Esophagus muscularis mucosa (tissue), 4 donors: Measurements from ENCODE around the gene SETD2. TPM values are rescaled to one million over a fixed set of nuclear protein-coding genes. Genes with fewer than 3 reads are reported as not detected.

Experiments used
- DNase-seq: peaks from one replicate; pipeline ENCODE4 v3.0.0-alpha.2; 2017; ENCODE audit errors: extremely low spot score
- H3K27ac ChIP-seq, 4 donors: fragments of 200-600 bp; sonication (generic); replicated peaks in 1 of 4; 1 replicate in 3 of 4; 2 replicates in 1 of 4; pipeline ENCODE4 v1.5.1; 2016 to 2019; ENCODE audit warnings: mild to moderate bottlenecking in 1 of 4
- H3K27me3 ChIP-seq, 4 donors: fragments of 200-600 bp; sonication (generic); one replicate each; pipeline versions ENCODE4 v1.5.1 to v1.6.0; 2016 to 2019
- H3K36me3 ChIP-seq, 4 donors: fragments of 200-600 bp; sonication (generic); one replicate each; pipeline ENCODE4 v1.5.1; 2016 to 2019
- H3K4me1 ChIP-seq, 4 donors: fragments of 200-600 bp; sonication (generic); one replicate each; pipeline ENCODE4 v1.5.1; 2016 to 2019
- H3K4me3 ChIP-seq, 4 donors: fragments of 200-600 bp; sonication (generic); 1 replicate in 2 of 4; 2 replicates in 2 of 4; pipeline ENCODE4 v1.5.1; 2016 to 2019; ENCODE audit warnings: mild to moderate bottlenecking in 4 of 4, moderate library complexity in 1 of 4
- H3K9me3 ChIP-seq, 4 donors: fragments of 200-600 bp; sonication (generic); 1 replicate in 3 of 4; 2 replicates in 1 of 4; pipeline ENCODE4 v1.5.1; 2016 to 2019
- CTCF ChIP-seq, 3 experiments: fragments of 200-600 bp in 2 of 3; fragments of 450-650 bp in 1 of 3; sonication (generic) in 2 of 3; IDR thresholded peaks; one replicate each; pipeline ENCODE4 v1.5.1; 2017 to 2019; ENCODE audit warnings: antibody characterized with exemption in 3 of 3, mild to moderate bottlenecking in 2 of 3, moderate library complexity in 1 of 3
- EP300 ChIP-seq: sonication (generic); formaldehyde crosslinking; IDR thresholded peaks from one replicate; pipeline ENCODE4 v1.6.1; 2017; ENCODE audit warnings: antibody characterized with exemption
- POLR2A ChIP-seq: fragments of 450-650 bp; IDR thresholded peaks from one replicate; pipeline ENCODE4 v1.6.1; 2017; ENCODE audit warnings: antibody characterized with exemption, moderate library complexity, mild to moderate bottlenecking, low read depth
- POLR2AphosphoS5 ChIP-seq, 2 donors: sonication (generic); formaldehyde crosslinking; IDR thresholded peaks; one replicate each; pipeline ENCODE4 v1.6.1; 2017; ENCODE audit warnings: antibody characterized with exemption in 2 of 2
- WGBS: methylation state at CpG from one replicate; pipeline ENCODE4 v1.1.5; 2018; 5-methylcytosine and 5-hydroxymethylcytosine counted together
- intact Hi-C: fragments of 100-400 bp; cut with DNase I; formaldehyde crosslinking; loops from one replicate; pipeline ENCODE4 v1.15.1; 2023
- total RNA-seq, 4 donors: library from RNA; depleted of rRNA; stranded (reverse); fragments of >200 nt; gene quantifications; one replicate each; pipeline versions ENCODE4 v1.1.0 to v1.2.1, GENCODE V29; 2016

The SETD2 gene
- total RNA-seq, 4 donors from 2014 or later, result 52.2 to 66.4 (median 56.8) TPM

- Histone ChIP-seq H3K27ac (no peak overlapping the region), H3K4me1 (peaks cover 12 to 15% (median 15%) of the 10 kb centered on the region in 4 donors), H3K36me3 (peaks cover 20 to 70% (median 60%) of the 10 kb centered on the region in 4 donors), H3K4me3 (no peak overlapping the region), H3K27me3 (no peaks in the 10 kb centered on the region), H3K9me3 (no peaks in the 10 kb centered on the region)
- intact Hi-C loops, result no loop called here
- TF ChIP-seq POLR2AphosphoS5 (IDR thresholded peaks at IDR 0.05), result no peak
- TF ChIP-seq POLR2A, result no peak
- TF ChIP-seq EP300, result no peak
- TF ChIP-seq CTCF (IDR thresholded peaks at IDR 0.05), result no peak
- no peak for DNase-seq
- WGBS, result 85% methylated on average over 29 of the region's 32 CpGs
These were observed 158.4 kb downstream of the SETD2 start for GRCh38 chr3:47005212-47006144.

GRCh38 chr3:47004369-47005211 is 159.3 kb downstream of the SETD2 start:
- no peak for DNase-seq
- H3K9me3 ChIP-seq, result no peaks in the 10 kb centered on the region
- H3K4me1 ChIP-seq, result peaks cover 6 to 7% (median 6%) of the 10 kb centered on the region in 4 donors
- WGBS, result 93% methylated on average over 13 of the region's 17 CpGs
- H3K36me3 ChIP-seq, result peaks cover 20 to 79% (median 69%) of the 10 kb centered on the region in 4 donors
- TF ChIP-seq POLR2AphosphoS5 (IDR thresholded peaks at IDR 0.05) (no peak), CTCF (IDR thresholded peaks at IDR 0.05) (no peak), POLR2A (no peak), EP300 (no peak)
- H3K4me3 ChIP-seq, result no peak overlapping the region
- intact Hi-C loops, result no loop called here
- no peaks in the 10 kb centered on the region for H3K27me3 ChIP-seq
- no peak overlapping the region for H3K27ac ChIP-seq

GRCh38 chr3:47003461-47004368 is 160.2 kb downstream of the SETD2 start:
- H3K9me3 ChIP-seq, result no peaks in the 10 kb centered on the region
- H3K4me3 ChIP-seq, result no peak overlapping the region
- H3K4me1 ChIP-seq, result peaks cover 1 to 5% (median 2%) of the 10 kb centered on the region in 4 donors
- no peaks in the 10 kb centered on the region for H3K27me3 ChIP-seq
- intact Hi-C loops, result no loop called here
- 95% methylated on average over 26 of the region's 27 CpGs for WGBS
- no peak overlapping the region for H3K27ac ChIP-seq
- no peak for DNase-seq
- no peak for TF ChIP-seq CTCF (IDR thresholded peaks at IDR 0.05)
- TF ChIP-seq POLR2AphosphoS5 (IDR thresholded peaks at IDR 0.05), result no peak
- no peak for TF ChIP-seq EP300
- peaks cover 20 to 87% (median 75%) of the 10 kb centered on the region in 4 donors for H3K36me3 ChIP-seq

GRCh38 chr3:47003056-47003410 is 160.9 kb downstream of the SETD2 start:
- Histone ChIP-seq H3K9me3 (no peaks in the 10 kb centered on the region), H3K27me3 (no peaks in the 10 kb centered on the region), H3K36me3 (peaks cover 20 to 92% (median 79%) of the 10 kb centered on the region in 4 donors), H3K27ac (no peak overlapping the region), H3K4me1 (peaks cover 0 to 10% (median 7%) of the 10 kb centered on the region in 4 donors), H3K4me3 (no peak overlapping the region)
- intact Hi-C loops, result no loop called here
- TF ChIP-seq CTCF (IDR thresholded peaks at IDR 0.05) (no peak), POLR2A (no peak), EP300 (no peak), POLR2AphosphoS5 (IDR thresholded peaks at IDR 0.05) (no peak)
- 100% methylated on average over 2 of the region's 10 CpGs for WGBS
- DNase-seq, result no peak
